ENCODE results near the gene ARPC4.

Gene ARPC4

DNA sequence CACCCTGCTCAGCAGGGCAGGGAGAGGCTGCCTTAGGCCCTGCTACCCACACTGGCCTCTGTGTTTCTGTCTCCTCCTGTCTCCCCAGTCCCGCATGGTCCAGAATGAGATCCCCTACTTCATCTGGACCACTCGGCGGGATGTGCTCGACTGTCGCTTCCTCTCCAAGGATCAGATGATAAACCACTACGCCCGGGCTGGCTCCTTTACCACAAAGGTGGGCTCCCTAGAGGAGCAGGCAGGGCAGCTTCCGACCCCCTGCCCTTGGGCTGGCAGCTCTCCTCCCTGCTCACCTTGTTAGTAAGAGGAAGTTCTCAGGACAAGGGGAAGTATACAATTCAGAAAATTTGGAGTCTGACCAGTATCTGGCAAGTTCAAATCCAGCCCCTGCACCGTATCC, 23.1 kb downstream of the ARPC4 start:
- H3K4me3 ChIP-seq (replicated peaks; ENCODE audit: low read depth, low read length) = no peak overlapping the region
- TF ChIP-seq, protein P1, sequence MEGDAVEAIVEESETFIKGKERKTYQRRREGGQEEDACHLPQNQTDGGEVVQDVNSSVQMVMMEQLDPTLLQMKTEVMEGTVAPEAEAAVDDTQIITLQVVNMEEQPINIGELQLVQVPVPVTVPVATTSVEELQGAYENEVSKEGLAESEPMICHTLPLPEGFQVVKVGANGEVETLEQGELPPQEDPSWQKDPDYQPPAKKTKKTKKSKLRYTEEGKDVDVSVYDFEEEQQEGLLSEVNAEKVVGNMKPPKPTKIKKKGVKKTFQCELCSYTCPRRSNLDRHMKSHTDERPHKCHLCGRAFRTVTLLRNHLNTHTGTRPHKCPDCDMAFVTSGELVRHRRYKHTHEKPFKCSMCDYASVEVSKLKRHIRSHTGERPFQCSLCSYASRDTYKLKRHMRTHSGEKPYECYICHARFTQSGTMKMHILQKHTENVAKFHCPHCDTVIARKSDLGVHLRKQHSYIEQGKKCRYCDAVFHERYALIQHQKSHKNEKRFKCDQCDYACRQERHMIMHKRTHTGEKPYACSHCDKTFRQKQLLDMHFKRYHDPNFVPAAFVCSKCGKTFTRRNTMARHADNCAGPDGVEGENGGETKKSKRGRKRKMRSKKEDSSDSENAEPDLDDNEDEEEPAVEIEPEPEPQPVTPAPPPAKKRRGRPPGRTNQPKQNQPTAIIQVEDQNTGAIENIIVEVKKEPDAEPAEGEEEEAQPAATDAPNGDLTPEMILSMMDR (IDR thresholded peaks at IDR 0.05; ENCODE audit: low read length, missing control alignments) = no peak

DNA sequence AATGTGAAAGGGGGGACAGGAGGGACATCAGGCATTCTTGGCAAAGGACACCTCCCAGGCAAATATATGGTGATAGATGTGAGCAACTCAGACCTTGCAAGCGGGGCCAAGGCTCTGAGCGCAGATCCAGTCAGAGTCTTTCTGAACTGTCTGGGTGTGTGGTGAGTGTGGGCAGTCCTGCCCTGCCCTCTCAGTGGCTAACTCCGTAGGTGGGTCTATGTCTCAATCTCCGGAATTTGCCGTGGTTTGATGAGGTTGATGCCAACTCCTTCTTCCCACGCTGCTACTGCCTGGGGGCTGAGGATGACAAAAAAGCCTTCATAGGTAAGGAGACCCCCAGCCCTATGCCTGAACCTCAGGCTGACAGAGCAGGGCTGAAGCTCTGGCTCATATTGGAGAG, 24.6 kb downstream of the ARPC4 start:
- DNase-seq (ENCODE audit: low read depth) = no peak
- TF ChIP-seq, protein P1 (IDR thresholded peaks at IDR 0.05; ENCODE audit: low read length, missing control alignments) = no peak
- H3K4me3 ChIP-seq (replicated peaks; ENCODE audit: low read depth, low read length) = no peak overlapping the region

More for the DNA sequence above, 23.1 kb downstream of the ARPC4 start:
- no peak for DNase-seq (ENCODE audit: low read depth)

DNA sequence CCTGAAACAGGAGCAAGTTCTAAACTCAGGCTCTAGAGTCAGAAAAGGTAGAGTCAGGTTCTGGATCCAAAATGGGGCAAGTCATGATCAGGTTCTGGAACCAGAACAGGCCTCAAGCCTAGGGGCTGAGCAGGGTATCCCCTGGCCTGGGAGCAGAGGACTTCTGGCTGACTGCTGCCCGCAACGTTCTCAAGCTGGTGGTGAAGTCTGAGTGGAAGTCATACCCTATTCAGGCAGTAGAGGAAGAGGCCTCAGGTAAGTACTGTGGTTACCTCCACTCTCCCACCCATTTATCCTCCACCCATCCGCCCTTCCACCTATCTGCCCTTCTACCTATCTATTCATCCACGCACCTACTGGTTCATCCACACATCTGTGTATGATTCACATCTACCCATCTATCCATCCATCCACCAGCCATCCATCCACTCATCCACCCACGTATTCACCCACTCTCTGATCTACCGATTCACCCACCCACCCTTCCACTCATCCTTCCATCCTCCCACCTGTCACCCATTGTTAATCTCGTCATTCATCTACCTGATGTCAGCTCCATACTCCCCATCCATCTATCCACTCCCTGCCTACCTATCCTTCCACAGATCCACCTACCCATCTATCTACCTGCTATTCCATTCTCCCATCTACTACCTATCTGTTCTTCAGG, 25.9 kb downstream of the ARPC4 start:
- DNase-seq (ENCODE audit: low read depth) = no peak
- TF ChIP-seq, protein P1 (IDR thresholded peaks at IDR 0.05; ENCODE audit: low read length, missing control alignments) = no peak

GRCh38 chr3:9820543-9820942, 27.7 kb downstream of the ARPC4 start:
- TF ChIP-seq, protein P1 (IDR thresholded peaks at IDR 0.05; ENCODE audit: low read length, missing control alignments) = no peak
- no peak overlapping the region for H3K4me3 ChIP-seq (replicated peaks; ENCODE audit: low read depth, low read length)
- no peak for DNase-seq (ENCODE audit: low read depth)

More for the DNA sequence above, 25.9 kb downstream of the ARPC4 start:
- H3K4me3 ChIP-seq (replicated peaks; ENCODE audit: low read depth, low read length) = no peak overlapping the region

GRCh38 chr3:9820946-9821345, 28.1 kb downstream of the ARPC4 start:
- DNase-seq (ENCODE audit: low read depth) = peak; percentile 46
- H3K4me3 ChIP-seq (replicated peaks; ENCODE audit: low read depth, low read length) = no peak overlapping the region
- TF ChIP-seq, protein P1 (IDR thresholded peaks at IDR 0.05; ENCODE audit: low read length, missing control alignments) = peak; percentile 48

DNA sequence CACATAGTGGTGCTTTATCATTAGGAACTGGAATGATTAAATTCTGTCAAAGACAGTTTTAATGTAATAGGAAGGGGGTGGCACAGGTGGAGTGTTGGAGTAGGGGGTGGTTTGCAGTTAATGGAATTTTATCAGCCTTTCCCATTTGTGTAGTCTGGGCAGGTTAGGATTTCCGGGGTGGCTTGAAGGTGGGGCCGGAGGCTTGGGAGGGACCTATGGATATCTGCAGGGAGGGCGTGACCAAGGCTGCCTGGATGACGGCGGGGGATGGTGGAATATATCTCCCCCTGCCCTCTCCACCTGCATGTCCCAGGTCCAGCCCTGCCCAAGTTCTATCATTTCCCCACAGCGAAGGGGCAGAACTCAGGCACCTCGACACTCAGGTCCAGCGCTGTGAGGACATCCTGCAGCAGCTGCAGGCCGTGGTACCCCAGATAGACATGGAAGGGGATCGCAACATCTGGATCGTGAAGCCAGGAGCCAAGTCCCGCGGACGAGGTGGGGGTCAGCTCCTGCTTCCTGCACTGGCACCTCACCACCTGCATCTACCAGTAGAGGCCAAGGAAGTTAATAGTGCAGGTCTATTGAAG, 32.7 kb downstream of the ARPC4 start:
- TF ChIP-seq, protein P1 (IDR thresholded peaks at IDR 0.05; ENCODE audit: low read length, missing control alignments) = no peak
- no peak overlapping the region for H3K4me3 ChIP-seq (replicated peaks; ENCODE audit: low read depth, low read length)
- DNase-seq (ENCODE audit: low read depth) = no peak
